NK-92 (cell line): Measurements from ENCODE around the gene ATXN3L.

Source experiments
- DNase-seq: peaks from one replicate; lab custom pipeline; 2025; ENCODE audit not compliant: unreplicated experiment; lab: John Stamatoyannopoulos, UW

Gene ATXN3L

DNA sequence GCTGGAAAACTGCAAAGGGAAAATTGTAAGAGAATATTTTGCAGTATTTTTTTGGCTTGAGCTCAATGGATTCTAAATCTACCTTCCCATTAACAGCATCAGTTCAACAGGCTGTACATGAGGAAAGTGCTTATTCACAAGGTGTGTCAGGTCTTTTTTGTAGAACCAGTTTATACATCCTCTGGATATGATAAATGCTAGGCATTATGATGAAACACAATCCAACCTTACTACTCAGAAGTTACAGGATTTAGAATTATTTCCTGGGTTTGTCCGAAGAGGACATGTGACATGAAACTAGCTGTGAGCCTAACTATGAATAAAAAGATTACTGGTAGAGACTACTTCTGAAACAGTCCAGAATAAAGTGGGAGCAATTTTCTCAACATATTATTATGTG, 49.5 kb downstream of the ATXN3L start:
- DNase-seq, result no peak

DNA sequence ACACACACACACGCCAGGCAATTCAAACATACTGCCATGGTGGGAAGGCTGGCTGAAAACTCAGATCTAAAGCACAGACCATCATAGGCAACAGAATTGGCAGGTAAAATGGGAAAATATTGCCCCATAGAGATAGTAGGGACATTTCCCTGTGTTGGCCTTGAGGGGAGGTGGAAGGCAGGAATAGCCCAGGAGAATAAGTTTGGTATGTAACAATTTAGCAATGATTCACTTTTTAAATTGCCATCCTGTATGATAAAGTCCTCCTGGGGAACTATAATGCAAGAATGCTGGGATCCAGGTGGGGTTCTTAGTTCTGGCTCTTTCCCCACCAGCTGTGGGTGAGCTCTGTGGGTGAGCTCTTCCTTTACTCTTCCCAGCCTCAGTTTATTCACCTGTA, 51.0 kb downstream of the ATXN3L start:
- DNase-seq, result no peak
